ENCODE results near the gene GKN1.

Gene GKN1

GRCh38 chr2:68961380-68961779, 13.1 kb upstream of the GKN1 start:
- DNase-seq (ENCODE audit: low read depth) = no peak

DNA sequence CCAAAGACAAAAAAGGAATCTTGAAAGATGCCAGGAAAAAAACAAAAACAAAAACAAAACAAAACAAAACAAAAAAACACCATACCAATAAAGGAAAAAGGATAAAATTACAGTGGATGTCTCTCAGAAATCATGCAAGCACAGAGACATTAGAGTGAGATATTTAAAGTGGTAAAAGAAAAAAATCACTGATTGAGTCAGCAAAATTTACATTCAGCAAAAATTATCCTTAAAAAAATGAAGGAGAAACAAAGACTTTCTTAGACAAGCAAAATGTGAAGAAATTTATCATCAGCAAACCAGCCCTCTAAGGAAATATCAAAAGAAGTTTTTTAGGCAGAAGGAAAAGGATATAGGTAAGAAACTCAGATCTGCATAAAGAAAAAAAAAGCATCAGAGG, 10.2 kb upstream of the GKN1 start:
- DNase-seq (ENCODE audit: low read depth) = no peak

DNA sequence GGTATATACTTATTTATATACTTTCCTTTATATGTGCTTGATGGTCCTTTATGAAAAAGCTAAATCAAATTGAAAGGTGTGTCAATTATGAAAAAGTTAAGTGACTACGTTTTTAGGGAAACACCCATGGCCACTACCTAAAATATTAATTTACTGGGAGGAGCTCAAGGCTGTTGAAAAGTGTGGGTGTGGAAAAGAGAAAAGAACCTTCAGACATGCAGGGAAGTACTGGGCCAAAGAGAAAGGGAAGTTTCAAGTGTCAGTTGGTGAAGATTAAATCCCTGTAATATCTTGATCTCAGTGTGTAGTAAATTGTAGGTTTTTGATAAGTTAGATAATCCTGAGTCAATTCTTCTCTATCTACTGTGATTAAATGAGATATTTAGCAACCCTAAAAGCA, 6.2 kb upstream of the GKN1 start:
- no peak for DNase-seq (ENCODE audit: low read depth)

- DNase-seq (ENCODE audit: low read depth) = no peak
Measured at GRCh38 chr2:68969736-68970490, 4.5 kb upstream of the GKN1 start.

DNA sequence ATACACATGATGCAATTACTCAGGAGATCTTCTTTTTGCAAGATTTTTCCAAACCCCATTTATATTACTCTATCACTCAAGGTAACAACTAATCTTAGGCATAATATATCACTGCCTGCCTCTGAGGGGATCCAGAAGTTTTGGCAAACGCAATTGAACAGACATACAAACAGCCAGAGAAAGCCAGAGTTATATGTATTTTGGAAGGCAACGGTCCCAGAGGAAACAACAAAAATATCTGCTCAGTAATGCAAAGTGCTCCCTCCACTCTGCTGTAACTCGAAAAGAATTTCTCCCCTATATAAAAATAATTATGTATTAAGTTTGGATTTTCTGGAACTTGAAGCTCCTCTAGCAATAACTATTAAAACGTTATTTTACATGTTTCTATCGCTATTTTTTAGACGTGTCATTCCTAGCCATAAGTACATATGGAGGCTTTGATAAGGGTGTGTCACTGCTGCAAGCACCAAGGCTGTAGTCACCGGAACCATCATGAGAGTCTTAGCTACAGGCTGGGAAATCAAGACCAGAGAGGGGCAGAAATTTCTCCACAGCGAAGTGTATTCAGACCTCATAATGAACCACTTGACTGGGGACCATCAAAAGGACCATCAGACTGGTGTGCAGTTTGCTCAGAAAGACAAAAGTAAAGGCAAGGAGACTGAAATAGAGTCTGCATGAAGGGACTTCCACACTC, 3.7 kb upstream of the GKN1 start:
- no peak for DNase-seq (ENCODE audit: low read depth)

DNA sequence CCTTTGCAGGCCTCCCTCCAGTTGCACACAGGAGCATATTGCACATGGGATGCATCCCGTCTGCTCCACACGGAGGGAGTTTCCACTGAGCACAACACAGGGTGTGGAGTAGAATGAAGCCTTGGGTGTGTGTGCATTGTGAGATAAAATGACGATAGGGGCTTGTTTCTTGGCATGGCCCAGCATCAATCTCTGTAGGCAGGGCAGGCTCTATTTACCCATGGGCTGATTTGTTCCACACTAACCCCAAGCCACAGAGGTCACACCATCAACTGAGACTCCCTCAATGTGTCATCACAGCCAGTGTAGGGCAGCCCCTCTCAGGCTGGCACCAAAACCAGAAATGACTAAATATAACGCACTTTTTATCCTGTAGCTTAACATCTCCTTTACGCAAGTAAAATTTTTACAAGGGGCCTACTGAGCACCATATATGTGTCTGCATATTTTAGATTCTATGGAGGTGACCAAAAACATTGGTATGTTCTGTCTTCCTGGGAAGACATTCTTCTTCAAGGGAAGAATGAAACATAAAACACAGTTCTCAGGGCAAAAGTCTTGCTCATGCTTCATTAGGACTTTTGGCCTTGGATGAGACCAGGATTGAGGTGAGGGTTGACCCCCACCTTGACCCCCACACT, 2.7 kb upstream of the GKN1 start:
- peak; percentile 98 for DNase-seq (ENCODE audit: low read depth)

DNA sequence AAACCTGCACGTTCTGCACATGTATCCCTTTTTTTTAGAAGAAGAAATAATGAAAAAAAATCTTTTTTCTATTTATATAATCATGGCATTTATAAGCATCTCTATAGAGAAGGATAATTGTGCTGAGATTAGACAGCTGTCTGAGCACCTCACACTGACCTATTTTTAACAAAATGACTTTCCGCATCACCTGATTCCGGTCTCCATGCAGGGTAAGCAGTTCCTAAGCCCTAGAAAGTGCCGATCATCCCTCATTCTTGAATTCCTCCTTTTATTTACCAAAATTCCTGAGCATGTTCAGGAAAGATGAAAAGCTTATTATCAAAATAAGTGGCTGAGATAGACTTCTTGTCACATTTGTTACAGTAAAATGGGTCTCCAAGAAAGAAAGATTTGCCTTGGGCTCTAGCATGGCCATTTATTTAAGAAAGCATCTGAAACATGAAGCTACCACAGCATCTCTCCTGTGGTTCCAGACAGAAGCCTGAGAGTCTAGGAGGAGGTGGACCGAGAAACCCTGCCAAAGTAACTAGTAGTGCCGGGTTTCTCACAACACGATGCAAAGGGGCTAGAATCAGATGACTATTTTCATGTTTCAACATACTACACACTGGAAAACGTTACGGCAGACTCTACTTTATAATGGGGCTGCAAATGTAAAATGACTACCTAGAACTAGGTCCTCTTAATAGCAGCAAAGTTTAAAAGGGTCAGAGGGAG, 670 bp downstream of the GKN1 start:
- DNase-seq (ENCODE audit: low read depth) = no peak

- DNase-seq (ENCODE audit: low read depth) = no peak
Measured at GRCh38 chr2:68975844-68976243, 1.4 kb downstream of the GKN1 start.

DNA sequence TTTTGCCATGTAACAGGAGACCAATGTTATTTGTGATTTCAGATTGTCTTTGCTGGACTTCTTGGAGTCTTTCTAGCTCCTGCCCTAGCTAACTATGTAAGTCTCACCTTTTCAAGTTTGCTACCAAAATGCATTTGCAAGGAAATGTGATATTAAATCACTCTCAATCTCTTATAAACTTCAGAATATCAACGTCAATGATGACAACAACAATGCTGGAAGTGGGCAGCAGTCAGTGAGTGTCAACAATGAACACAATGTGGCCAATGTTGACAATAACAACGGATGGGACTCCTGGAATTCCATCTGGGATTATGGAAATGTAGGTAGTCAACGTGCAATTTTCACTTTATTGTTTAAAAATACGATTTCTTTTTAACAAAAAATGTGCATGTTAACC, 3.0 kb downstream of the GKN1 start:
- DNase-seq (ENCODE audit: low read depth) = no peak

GRCh38 chr2:68978098-68978497, 3.7 kb downstream of the GKN1 start:
- no peak for DNase-seq (ENCODE audit: low read depth)

DNA sequence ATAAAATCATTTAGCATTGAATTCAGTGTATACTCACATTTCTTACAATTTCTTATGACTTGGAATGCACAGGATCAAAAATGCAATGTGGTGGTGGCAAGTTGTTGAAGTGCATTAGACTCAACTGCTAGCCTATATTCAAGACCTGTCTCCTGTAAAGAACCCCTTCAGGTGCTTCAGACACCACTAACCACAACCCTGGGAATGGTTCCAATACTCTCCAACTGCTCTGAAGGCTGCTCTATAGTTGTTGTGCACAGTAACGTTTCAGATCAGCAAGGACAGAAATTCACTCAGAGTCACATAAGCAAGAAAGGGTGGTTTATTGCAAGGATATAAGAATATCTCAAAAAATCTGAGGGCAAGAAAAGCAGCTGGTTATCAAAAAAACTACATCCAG, 6.5 kb downstream of the GKN1 start:
- no peak for DNase-seq (ENCODE audit: low read depth)

DNA sequence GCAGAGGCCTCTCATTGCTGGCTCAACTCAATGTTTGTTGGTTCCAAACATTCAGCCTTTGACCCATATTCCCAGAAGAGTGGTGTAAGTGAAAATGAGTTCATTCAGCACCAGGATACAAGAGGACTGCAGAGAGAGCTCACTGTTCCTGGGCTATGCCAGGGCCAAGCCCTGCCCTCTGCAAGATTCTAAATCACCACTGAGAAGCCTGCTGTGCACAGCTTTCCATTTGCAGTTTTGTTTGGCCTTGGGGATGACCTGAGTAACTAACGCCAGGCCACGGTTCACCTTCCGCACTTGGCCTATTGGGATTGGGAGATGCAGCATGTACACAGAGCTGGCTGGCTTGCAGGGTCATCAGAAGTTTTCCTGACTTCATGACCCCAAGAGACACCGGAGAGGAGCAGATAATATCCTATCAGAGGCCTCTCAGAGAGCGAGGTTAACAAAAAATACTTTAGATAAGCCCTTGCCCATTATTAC, 12.6 kb downstream of the GKN1 start:
- DNase-seq (ENCODE audit: low read depth) = no peak

- DNase-seq (ENCODE audit: low read depth) = no peak
Measured at GRCh38 chr2:68989035-68989434, 14.6 kb downstream of the GKN1 start.

DNA sequence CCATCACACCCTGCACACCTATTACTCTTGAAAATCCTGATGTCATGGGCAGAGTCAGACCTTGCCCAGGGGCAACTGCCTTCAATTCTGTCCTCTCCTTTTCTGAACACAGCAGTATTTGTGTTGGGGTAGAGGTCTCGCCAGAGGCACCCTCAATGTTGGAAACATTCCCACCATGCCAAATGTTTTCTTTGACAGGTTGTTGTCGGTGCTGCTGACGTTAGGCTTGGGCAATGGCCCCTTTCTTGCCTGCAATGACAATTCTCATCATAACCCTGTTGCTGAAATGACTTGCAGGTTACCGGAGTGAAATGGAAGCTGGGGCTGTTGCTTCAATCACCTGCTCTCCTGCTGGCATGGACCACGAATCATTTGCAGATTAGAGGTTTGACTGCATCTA, 17.9 kb downstream of the GKN1 start:
- DNase-seq (ENCODE audit: low read depth) = no peak

- no peak for DNase-seq (ENCODE audit: low read depth)
Measured at GRCh38 chr2:68992933-68993332, 18.5 kb downstream of the GKN1 start.

GRCh38 chr2:68993660-68994059, 19.2 kb downstream of the GKN1 start:
- no peak for DNase-seq (ENCODE audit: low read depth)

- peak; percentile 89 for DNase-seq (ENCODE audit: low read depth)
Measured at GRCh38 chr2:68994864-68995263, 20.4 kb downstream of the GKN1 start.

DNA sequence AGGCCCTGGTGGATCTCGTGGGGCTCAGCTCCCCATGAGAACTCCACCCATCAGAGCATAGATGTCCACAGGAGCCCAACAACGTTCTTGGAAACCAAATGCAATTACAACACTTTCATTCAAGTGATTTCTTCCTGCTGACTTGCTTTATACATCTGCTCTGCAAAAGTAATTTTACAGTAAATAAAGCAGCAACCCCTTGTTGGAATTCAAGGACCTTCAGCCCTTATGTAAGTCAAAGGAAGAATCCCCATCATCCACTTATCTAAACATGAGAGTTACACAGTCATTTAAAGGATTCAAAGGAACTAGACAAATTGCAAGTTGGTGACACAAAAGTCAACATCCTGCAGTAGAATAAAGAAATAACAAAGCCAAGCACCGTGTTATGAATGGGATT, 21.5 kb downstream of the GKN1 start:
- DNase-seq (ENCODE audit: low read depth) = no peak

DNA sequence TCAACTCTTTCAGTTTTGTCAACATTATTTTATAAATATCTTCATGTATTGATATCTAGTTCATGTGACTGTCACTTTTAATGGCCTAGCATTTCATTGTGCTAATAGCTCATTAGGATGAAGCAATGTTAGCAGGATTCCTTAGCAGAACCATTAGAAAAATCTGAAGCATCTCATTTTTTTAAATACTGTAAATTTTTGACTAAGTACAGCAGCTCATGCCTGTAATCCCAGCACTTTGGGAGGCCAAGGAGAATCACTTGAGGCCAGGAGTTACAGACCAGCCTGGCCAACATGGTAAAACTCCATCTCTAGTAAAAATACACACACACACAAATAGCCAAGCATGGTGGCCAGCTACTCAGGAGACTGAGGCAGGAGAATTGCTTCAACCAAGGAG, 23.0 kb downstream of the GKN1 start:
- DNase-seq (ENCODE audit: low read depth) = no peak

DNA sequence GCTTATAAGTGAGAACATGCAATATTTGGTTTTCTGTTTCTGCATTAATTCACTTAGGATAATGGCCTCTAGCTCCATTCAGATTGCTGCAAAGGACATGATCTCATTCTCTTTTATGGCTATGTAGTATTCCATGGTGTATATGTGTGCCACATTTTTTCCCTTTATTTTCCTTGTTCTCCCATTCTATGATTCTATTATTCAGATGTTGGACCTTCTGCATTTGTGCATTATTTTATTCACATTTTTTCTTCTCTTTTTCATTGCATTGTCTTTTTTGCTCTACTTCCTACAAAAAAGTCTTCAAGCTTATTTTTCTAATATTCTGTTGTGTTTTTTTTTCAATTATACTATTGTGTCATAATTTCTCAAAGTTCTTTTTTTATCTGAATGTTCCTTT, 27.4 kb downstream of the GKN1 start:
- DNase-seq (ENCODE audit: low read depth) = no peak

DNA sequence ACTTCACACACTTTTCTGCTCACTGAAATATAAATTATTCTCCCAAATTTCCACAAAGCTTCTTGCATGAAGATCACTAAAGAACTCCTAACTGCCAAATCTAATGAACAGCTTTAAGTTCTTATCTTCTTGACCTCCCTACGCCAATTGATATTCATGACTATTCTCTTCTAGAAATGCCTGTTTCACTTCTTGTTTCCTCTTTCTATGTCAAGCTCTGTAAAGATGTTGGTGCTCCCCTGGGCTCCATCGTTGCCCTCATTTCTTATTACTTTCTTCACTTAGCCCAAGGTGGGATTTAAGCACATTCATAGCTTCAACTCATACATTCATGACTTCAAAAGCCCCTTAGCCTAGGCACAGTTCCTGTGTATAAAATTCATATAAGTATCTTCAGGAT, 29.3 kb downstream of the GKN1 start:
- no peak for DNase-seq (ENCODE audit: low read depth)

DNA sequence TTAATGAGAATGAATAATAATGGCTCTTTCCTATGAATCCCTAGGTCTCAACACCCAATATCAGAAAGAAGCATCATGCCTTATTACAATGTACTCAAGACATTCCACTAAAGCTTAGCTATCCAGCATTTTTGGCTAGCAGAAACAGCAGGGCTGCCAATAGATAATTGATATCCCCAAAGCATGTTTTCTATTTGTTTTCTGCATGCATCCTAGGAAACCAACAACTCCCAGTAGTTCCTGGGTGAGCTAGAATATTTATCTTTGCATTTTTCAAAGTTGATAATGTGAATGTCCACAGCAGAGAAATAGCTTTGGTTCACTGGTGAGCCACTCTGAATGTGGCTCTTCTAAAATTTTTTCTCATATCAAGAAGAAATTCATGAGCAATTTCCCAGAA, 32.7 kb downstream of the GKN1 start:
- no peak for DNase-seq (ENCODE audit: low read depth)

GRCh38 chr2:69007603-69008002, 33.2 kb downstream of the GKN1 start:
- DNase-seq (ENCODE audit: low read depth) = no peak
